Endodermal cell (in vitro differentiated cells): ENCODE measurements around the gene EXD3. TPM values are rescaled to one million over a fixed set of nuclear protein-coding genes. Genes with fewer than 3 reads are reported as not detected.
"Not testable (repeated sequence)": the region's sequence is repeated elsewhere in the genome, so short reads cannot be mapped to it uniquely, and the experiment has no call there.

ENCODE experiments used
- DNase-seq: peaks from one replicate; pipeline ENCODE4 v3.0.0-alpha.2; 2017
- H3K27ac ChIP-seq: 2 replicates; pipeline ENCODE4 v1.5.1; 2013; ENCODE audit warnings: mild to moderate bottlenecking, low read depth, low read length, moderate library complexity
- H3K27me3 ChIP-seq: 2 replicates; pipeline ENCODE4 v1.6.1; 2013; ENCODE audit warnings: mild to moderate bottlenecking, low read length, moderate library complexity; ENCODE audit not compliant: insufficient read depth, control insufficient read depth, poor library complexity, severe bottlenecking
- H3K36me3 ChIP-seq: 2 replicates; pipeline ENCODE4 v1.7.0; 2013; ENCODE audit warnings: mild to moderate bottlenecking, low read length, moderate library complexity; ENCODE audit not compliant: control insufficient read depth, insufficient read depth
- H3K4me1 ChIP-seq: one replicate; pipeline ENCODE4 v1.7.0; 2013; ENCODE audit warnings: low read length; ENCODE audit not compliant: control insufficient read depth, insufficient read depth
- H3K4me3 ChIP-seq: 2 replicates; pipeline ENCODE4 v1.5.1; 2013; ENCODE audit warnings: mild to moderate bottlenecking, low read length, moderate library complexity
- H3K9ac ChIP-seq: 2 replicates; pipeline ENCODE4 v1.6.1; 2013; ENCODE audit warnings: mild to moderate bottlenecking, low read length, moderate library complexity; ENCODE audit not compliant: poor library complexity, severe bottlenecking; ENCODE audit errors: extremely low read depth
- H3K9me3 ChIP-seq: 2 replicates; pipeline ENCODE4 v1.6.1; 2013; ENCODE audit warnings: mild to moderate bottlenecking, low read length, moderate library complexity; ENCODE audit not compliant: control insufficient read depth
- H3K27ac Mint-ChIP-seq: 2 replicates; pipeline ENCODE4 v1.8.0; 2020; ENCODE audit warnings: mixed read lengths
- H3K27me3 Mint-ChIP-seq: 2 replicates; pipeline ENCODE4 v1.8.0; 2021; ENCODE audit warnings: mild to moderate bottlenecking, mixed read lengths; ENCODE audit not compliant: insufficient read depth
- H3K36me3 Mint-ChIP-seq: 2 replicates; pipeline ENCODE4 v1.8.0; 2020; ENCODE audit warnings: low read depth, mixed read lengths
- H3K4me1 Mint-ChIP-seq: 2 replicates; pipeline ENCODE4 v1.8.0; 2020; ENCODE audit warnings: mixed read lengths
- H3K4me3 Mint-ChIP-seq: 2 replicates; pipeline ENCODE4 v1.8.0; 2020; ENCODE audit warnings: mild to moderate bottlenecking, moderate library complexity, mixed read lengths
- H3K9me3 Mint-ChIP-seq: 2 replicates; pipeline ENCODE4 v1.8.0; 2020; ENCODE audit warnings: mild to moderate bottlenecking, mixed read lengths
- CTCF ChIP-seq: fragments of 200-600 bp; sonication (generic); conservative IDR thresholded peaks from 2 replicates; pipeline ENCODE4 v1.5.0; 2021; ENCODE audit warnings: antibody characterized with exemption, mild to moderate bottlenecking
- WGBS, 2 experiments: methylation state at CpG; one replicate each; pipeline versions ENCODE4 v1.1.5 to v1.1.7; 2013; ENCODE audit warnings: missing lambda C conversion rate in 2 of 2, mixed read lengths in 1 of 2; ENCODE audit not compliant: insufficient coverage in 1 of 2, insufficient read length in 1 of 2; 5-methylcytosine and 5-hydroxymethylcytosine counted together
- total RNA-seq, 2 donors: library from RNA; stranded (reverse); fragmentation: NEBNext Ultra II Directional in 1 of 2; extraction: Animal tissue kit (Norgen Biotek cat#: 25700) in 1 of 2; gene quantifications; 2 replicates in 1 of 2; 3 replicates in 1 of 2; pipeline ENCODE4 v1.2.1, GENCODE V29; 2021

EXD3 gene
- total RNA-seq, 2 donors from 2014 or later: 15.5 to 31.0 TPM

- WGBS, 2 experiments: 78 to 100% methylated on average over 1 to 3 of the region's 16 CpGs
- TF ChIP-seq CTCF: no peak
- Mint-ChIP-seq H3K4me1 (peaks cover 6% of the 10 kb centered on the region), H3K27ac (no peak overlapping the region), H3K9me3 (no peaks in the 10 kb centered on the region), H3K27me3 (peaks cover 26% of the 10 kb centered on the region), H3K4me3 (no peak overlapping the region), H3K36me3 (no peaks in the 10 kb centered on the region)
- DNase-seq: no peak
- Histone ChIP-seq H3K4me3 (no peak overlapping the region), H3K9ac (no peak overlapping the region), H3K4me1 (peaks cover 4% of the 10 kb centered on the region), H3K27ac (no peak overlapping the region), H3K36me3 (no peaks in the 10 kb centered on the region), H3K27me3 (no peaks in the 10 kb centered on the region), H3K9me3 (no peaks in the 10 kb centered on the region)
Measured at GRCh38 chr9:137380171-137380570, 42.8 kb downstream of the EXD3 start.

DNA sequence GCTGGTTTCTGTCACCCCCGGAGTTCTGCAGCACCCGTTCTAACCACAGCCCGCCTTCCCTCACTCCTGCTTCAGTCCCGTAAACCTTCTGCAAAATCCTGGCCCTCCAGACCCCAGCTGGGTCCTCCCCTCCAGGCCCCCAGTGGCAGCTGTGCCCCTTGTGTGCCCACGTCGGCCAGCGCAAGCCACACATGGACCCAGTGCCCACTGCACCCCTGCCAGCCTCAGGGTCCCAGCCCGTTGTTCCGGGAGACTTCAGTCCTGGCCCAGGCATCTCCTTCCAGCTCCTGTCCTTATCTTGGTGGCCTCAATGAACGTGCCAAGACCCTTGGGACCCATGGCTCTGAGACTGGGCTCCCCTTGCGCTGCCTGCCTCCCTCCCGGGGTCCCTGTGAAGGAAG, 43.2 kb downstream of the EXD3 start:
- Mint-ChIP-seq H3K36me3 (no peaks in the 10 kb centered on the region), H3K4me1 (peaks cover 6% of the 10 kb centered on the region), H3K27ac (no peak overlapping the region), H3K9me3 (no peaks in the 10 kb centered on the region), H3K4me3 (no peak overlapping the region), H3K27me3 (peaks cover 28% of the 10 kb centered on the region)
- DNase-seq: peak; percentile 29
- no peak for TF ChIP-seq CTCF
- no peak overlapping the region for H3K27ac ChIP-seq
- WGBS, 2 experiments: 92 to 94% methylated on average over 11 to 12 of the region's 12 CpGs
- peaks cover 4% of the 10 kb centered on the region for H3K4me1 ChIP-seq
- no peaks in the 10 kb centered on the region for H3K36me3 ChIP-seq
- no peak overlapping the region for H3K9ac ChIP-seq
- no peak overlapping the region for H3K4me3 ChIP-seq
- H3K27me3 ChIP-seq: no peaks in the 10 kb centered on the region
- H3K9me3 ChIP-seq: no peaks in the 10 kb centered on the region

DNA sequence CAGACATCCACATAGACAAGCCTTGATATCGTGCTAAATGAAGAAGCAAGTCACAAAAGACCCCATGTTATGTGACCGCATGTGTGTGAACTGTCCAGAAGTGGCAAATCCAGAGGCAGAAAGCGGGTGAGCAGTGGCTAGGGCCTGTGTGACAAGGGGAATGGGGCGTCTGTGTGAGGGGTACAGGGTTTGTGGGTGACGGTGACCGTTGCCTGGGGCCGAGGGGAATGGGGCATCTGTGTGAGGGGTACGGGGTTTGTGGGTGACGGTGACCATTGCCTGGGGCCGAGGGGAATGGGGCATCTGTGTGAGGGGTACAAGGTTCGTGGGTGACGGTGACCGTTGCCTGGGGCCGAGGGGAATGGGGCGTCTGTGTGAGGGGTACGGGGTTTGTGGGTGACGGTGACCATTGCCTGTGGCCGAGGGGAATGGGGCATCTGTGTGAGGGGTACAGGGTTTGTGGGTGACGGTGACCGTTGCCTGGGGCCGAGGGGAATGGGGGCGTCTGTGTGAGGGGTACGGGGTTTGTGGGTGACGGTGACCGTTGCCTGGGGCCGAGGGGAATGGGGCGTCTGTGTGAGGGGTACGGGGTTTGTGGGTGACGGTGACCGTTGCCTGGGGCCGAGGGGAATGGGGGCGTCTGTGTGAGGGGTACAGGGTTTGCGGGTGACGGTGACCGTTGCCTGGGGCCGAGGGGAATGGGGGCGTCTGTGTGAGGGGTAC, 44.1 kb downstream of the EXD3 start:
- H3K27ac Mint-ChIP-seq, H3K4me1 Mint-ChIP-seq, H3K27ac ChIP-seq, DNase-seq, H3K4me1 ChIP-seq, H3K27me3 ChIP-seq, H3K9me3 ChIP-seq, H3K36me3 ChIP-seq, H3K4me3 Mint-ChIP-seq, H3K36me3 Mint-ChIP-seq, H3K9ac ChIP-seq, H3K9me3 Mint-ChIP-seq, H3K4me3 ChIP-seq: not testable (repeated sequence)
- 95 to 100% methylated on average over 3 to 23 of the region's 37 CpGs for WGBS, 2 experiments
- peaks cover 31% of the 10 kb centered on the region for H3K27me3 Mint-ChIP-seq

- peaks cover 31% of the 10 kb centered on the region for H3K27me3 Mint-ChIP-seq
- no peak for TF ChIP-seq CTCF
- Histone ChIP-seq H3K36me3 (no peaks in the 10 kb centered on the region), H3K27me3 (no peaks in the 10 kb centered on the region), H3K27ac (no peak overlapping the region), H3K4me1 (no peaks in the 10 kb centered on the region), H3K4me3 (no peak overlapping the region), H3K9me3 (no peaks in the 10 kb centered on the region), H3K9ac (no peak overlapping the region)
- H3K9me3 Mint-ChIP-seq: no peaks in the 10 kb centered on the region
- DNase-seq: no peak
- no peaks in the 10 kb centered on the region for H3K36me3 Mint-ChIP-seq
- no peak overlapping the region for H3K27ac Mint-ChIP-seq
- no peak overlapping the region for H3K4me3 Mint-ChIP-seq
- H3K4me1 Mint-ChIP-seq: no peaks in the 10 kb centered on the region
- 91 to 94% methylated on average over 12 of the region's 12 CpGs for WGBS, 2 experiments
Measured at GRCh38 chr9:137376386-137376785, 46.6 kb downstream of the EXD3 start.
